K562 (cell line): ENCODE results near the gene AVPI1. TPM values are rescaled to one million over a fixed set of nuclear protein-coding genes. Genes with fewer than 3 reads are reported as not detected.

Experiments used
- CHD2 ChIP-seq: IDR thresholded peaks from 2 replicates; pipeline ENCODE4 v1.6.1; 2011; ENCODE audit warnings: low read depth, low read length
- CREM ChIP-seq: IDR thresholded peaks from 2 replicates; pipeline ENCODE4 v1.6.1; 2014; ENCODE audit warnings: antibody characterized with exemption, low read depth
- HSF4 ChIP-seq: fragments of 250-450 bp; sonication (Bioruptor Pico); IDR thresholded peaks from 2 replicates; pipeline ENCODE4 v2.1.2; 2022; ENCODE audit warnings: mild to moderate bottlenecking, moderate library complexity, borderline replicate concordance
- NFATC3 ChIP-seq: fragments of 450-650 bp; IDR thresholded peaks from 2 replicates; pipeline ENCODE4 v1.6.1; 2017; ENCODE audit warnings: mild to moderate bottlenecking
- RAD21 ChIP-seq, 2 experiments: fragments of 250-450 bp in 1 of 2; fragments of 450-650 bp in 1 of 2; sonication (Bioruptor Pico) in 1 of 2; formaldehyde crosslinking in 1 of 2; IDR thresholded peaks in 1 of 2; conservative IDR thresholded peaks in 1 of 2; 2 replicates each; pipeline versions ENCODE4 v1.4.0 to v1.8.0; 2020 to 2022; ENCODE audit warnings: mild to moderate bottlenecking in 2 of 2, moderate library complexity in 1 of 2
- SAFB ChIP-seq: fragments of 200-400 bp; formaldehyde crosslinking; IDR thresholded peaks from 2 replicates; pipeline ENCODE4 v1.6.1; 2017; ENCODE audit warnings: low read depth, low read length, borderline replicate concordance
- SIN3B ChIP-seq: fragments of 450-650 bp; IDR thresholded peaks from 2 replicates; pipeline ENCODE4 v1.6.1; 2017; ENCODE audit warnings: low read depth, mild to moderate bottlenecking, moderate library complexity
- TBP ChIP-seq: optimal IDR thresholded peaks from 2 replicates; pipeline ENCODE3; 2011; ENCODE audit warnings: low read depth, low read length, improper control_type of control experiment
- TSHZ1 ChIP-seq: fragments of 250-450 bp; sonication (Bioruptor Pico); IDR thresholded peaks from 2 replicates; pipeline ENCODE4 v1.4.0; 2020; ENCODE audit warnings: mild to moderate bottlenecking, moderate library complexity
- ZC3H4 ChIP-seq: sonication (generic); formaldehyde crosslinking; IDR thresholded peaks from 2 replicates; pipeline ENCODE4 v1.9.0; 2021; ENCODE audit warnings: missing genetic modification reagents, borderline replicate concordance
- ZFPM2 ChIP-seq: fragments of 250-450 bp; sonication (Bioruptor Pico); IDR thresholded peaks from 2 replicates; pipeline ENCODE4 v1.5.1; 2022; ENCODE audit warnings: mild to moderate bottlenecking
- ZKSCAN3 ChIP-seq: fragments of 250-450 bp; sonication (Bioruptor Pico); IDR thresholded peaks from 2 replicates; pipeline ENCODE4 v1.4.0; 2020
- ZNF184 ChIP-seq: sonication (generic); formaldehyde crosslinking; IDR thresholded peaks from 2 replicates; pipeline ENCODE4 v1.5.0; 2020; ENCODE audit warnings: missing genetic modification reagents
- ZNF224 ChIP-seq: sonication (generic); formaldehyde crosslinking; IDR thresholded peaks from 2 replicates; pipeline ENCODE4 v1.8.0; 2022; ENCODE audit warnings: mild to moderate bottlenecking, missing genetic modification reagents
- ZNF354B ChIP-seq: fragments of 250-450 bp; sonication (Bioruptor Pico); IDR thresholded peaks from 2 replicates; pipeline ENCODE4 v1.4.0; 2020
- ZNF77 ChIP-seq: fragments of 250-450 bp; sonication (Bioruptor Pico); IDR thresholded peaks from 2 replicates; pipeline ENCODE4 v1.5.0; 2020
- polyA plus RNA-seq, 8 experiments: library from polyadenylated mRNA; depleted of rRNA in 4 of 8; stranded (reverse) in 5 of 8; unstranded in 3 of 8; fragments of >200 nt; fragmentation: Nextera tagmentation in 2 of 8; fragmentation: Illumina TruSeq in 1 of 8; extraction: Ambion mirVana in 2 of 8; extraction: Trizol in 1 of 8; gene quantifications; 2 replicates each; pipeline versions ENCODE4 v1.2.1 to v1.2.3, GENCODE V29; 2011 to 2014; ENCODE audit warnings: inconsistent platforms in 1 of 8, missing spikeins in 1 of 8
- total RNA-seq, 7 experiments: library from RNA; depleted of rRNA in 6 of 7; stranded (reverse); fragments of >200 nt in 6 of 7; fragmentation: Illumina TruSeq in 2 of 7; extraction: Trizol in 2 of 7; gene quantifications; 2 replicates each; pipeline versions ENCODE4 v1.2.1 to v1.2.3, GENCODE V29; 2011 to 2021; ENCODE audit warnings: low replicate concordance in 1 of 7
- TF ChIP-seq, protein P1 (sequence below): fragments of 250-450 bp; sonication (Bioruptor Pico); IDR thresholded peaks from 2 replicates; pipeline ENCODE4 v1.5.0; 2021
- TF ChIP-seq, protein P2 (sequence below): sonication (generic); formaldehyde crosslinking; IDR thresholded peaks from 2 replicates; pipeline ENCODE4 v1.8.1; 2023; ENCODE audit warnings: mild to moderate bottlenecking, missing genetic modification reagents
- TF ChIP-seq, protein P3 (sequence below): sonication (generic); formaldehyde crosslinking; IDR thresholded peaks from 2 replicates; pipeline ENCODE4 v1.8.0; 2022; ENCODE audit warnings: mild to moderate bottlenecking, missing genetic modification reagents
- TF ChIP-seq, protein P4 (sequence below), 2 experiments: fragments of 450-650 bp in 1 of 2; sonication (generic) in 1 of 2; formaldehyde crosslinking; conservative IDR thresholded peaks; 2 replicates each; pipeline versions ENCODE4 v1.4.0 to v1.8.1; 2020 to 2022; ENCODE audit warnings: mild to moderate bottlenecking in 1 of 2, missing genetic modification reagents in 1 of 2

AVPI1 gene
- total and polyA plus RNA-seq, 9 of the 15 experiments (the other 6 are each of a cell fraction or from before 2014, with no cell fraction given): 0.90 to 10.4 (median 7.4) TPM

GRCh38 chr10:97713826-97714400 is 26.9 kb upstream of the AVPI1 start (continued):
- TF ChIP-seq TSHZ1 (CRISPR knock-in tag): no peak
- TF ChIP-seq, protein P1, sequence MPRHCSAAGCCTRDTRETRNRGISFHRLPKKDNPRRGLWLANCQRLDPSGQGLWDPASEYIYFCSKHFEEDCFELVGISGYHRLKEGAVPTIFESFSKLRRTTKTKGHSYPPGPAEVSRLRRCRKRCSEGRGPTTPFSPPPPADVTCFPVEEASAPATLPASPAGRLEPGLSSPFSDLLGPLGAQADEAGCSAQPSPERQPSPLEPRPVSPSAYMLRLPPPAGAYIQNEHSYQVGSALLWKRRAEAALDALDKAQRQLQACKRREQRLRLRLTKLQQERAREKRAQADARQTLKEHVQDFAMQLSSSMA: no peak
- TF ChIP-seq ZNF77 (CRISPR knock-in tag): no peak
- TF ChIP-seq, protein P2, sequence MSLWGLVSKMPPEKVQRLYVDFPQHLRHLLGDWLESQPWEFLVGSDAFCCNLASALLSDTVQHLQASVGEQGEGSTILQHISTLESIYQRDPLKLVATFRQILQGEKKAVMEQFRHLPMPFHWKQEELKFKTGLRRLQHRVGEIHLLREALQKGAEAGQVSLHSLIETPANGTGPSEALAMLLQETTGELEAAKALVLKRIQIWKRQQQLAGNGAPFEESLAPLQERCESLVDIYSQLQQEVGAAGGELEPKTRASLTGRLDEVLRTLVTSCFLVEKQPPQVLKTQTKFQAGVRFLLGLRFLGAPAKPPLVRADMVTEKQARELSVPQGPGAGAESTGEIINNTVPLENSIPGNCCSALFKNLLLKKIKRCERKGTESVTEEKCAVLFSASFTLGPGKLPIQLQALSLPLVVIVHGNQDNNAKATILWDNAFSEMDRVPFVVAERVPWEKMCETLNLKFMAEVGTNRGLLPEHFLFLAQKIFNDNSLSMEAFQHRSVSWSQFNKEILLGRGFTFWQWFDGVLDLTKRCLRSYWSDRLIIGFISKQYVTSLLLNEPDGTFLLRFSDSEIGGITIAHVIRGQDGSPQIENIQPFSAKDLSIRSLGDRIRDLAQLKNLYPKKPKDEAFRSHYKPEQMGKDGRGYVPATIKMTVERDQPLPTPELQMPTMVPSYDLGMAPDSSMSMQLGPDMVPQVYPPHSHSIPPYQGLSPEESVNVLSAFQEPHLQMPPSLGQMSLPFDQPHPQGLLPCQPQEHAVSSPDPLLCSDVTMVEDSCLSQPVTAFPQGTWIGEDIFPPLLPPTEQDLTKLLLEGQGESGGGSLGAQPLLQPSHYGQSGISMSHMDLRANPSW (CRISPR knock-in tag): no peak
- no peak for TF ChIP-seq RAD21 (CRISPR knock-in tag; conservative IDR thresholded peaks at IDR 0.05 in 1 of 2, IDR thresholded peaks at IDR 0.05 in 1 of 2)
- no peak for TF ChIP-seq ZNF224 (CRISPR knock-in tag)
- no peak for TF ChIP-seq ZKSCAN3 (CRISPR knock-in tag)
- TF ChIP-seq, protein P3, sequence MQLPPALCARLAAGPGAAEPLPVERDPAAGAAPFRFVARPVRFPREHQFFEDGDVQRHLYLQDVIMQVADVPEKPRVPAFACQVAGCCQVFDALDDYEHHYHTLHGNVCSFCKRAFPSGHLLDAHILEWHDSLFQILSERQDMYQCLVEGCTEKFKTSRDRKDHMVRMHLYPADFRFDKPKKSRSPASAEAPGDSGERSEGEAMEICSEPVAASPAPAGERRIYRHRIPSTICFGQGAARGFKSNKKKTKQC (CRISPR knock-in tag): peak; percentile 84
- no peak for TF ChIP-seq CHD2
- no peak for TF ChIP-seq HSF4
- no peak for TF ChIP-seq SAFB
- no peak for TF ChIP-seq ZC3H4 (CRISPR knock-in tag)
- TF ChIP-seq ZNF184 (CRISPR knock-in tag): no peak
- no peak for TF ChIP-seq SIN3B
- no peak for TF ChIP-seq ZFPM2 (CRISPR knock-in tag)
- TF ChIP-seq NFATC3: no peak
- TF ChIP-seq ZNF354B (CRISPR knock-in tag): no peak
- peak; percentile 57; the same call in 1 of the 2 replicates for TF ChIP-seq CREM
- TF ChIP-seq, protein P4, sequence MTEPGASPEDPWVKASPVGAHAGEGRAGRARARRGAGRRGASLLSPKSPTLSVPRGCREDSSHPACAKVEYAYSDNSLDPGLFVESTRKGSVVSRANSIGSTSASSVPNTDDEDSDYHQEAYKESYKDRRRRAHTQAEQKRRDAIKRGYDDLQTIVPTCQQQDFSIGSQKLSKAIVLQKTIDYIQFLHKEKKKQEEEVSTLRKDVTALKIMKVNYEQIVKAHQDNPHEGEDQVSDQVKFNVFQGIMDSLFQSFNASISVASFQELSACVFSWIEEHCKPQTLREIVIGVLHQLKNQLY (CRISPR knock-in tag; conservative IDR thresholded peaks at IDR 0.05): no peak
- TF ChIP-seq TBP: peak; percentile 15
